K562 (cell line): ENCODE measurements around the gene PRKX. TPM values are rescaled to one million over a fixed set of nuclear protein-coding genes. Genes with fewer than 3 reads are reported as not detected.
"Not testable (repeated sequence)": the region's sequence is repeated elsewhere in the genome, so short reads cannot be mapped to it uniquely, and the experiment has no call there.

ENCODE experiments used
- ATAC-seq: fragments of 200-7000 bp; cut with Tn5 transposase; 3 replicates; pipeline ENCODE4 v1.9.1; 2020; ENCODE audit warnings: moderate library complexity
- BruUV-seq: library from RNA; stranded (reverse); fragments of 400-500 nt; replicated peaks from 2 replicates; lab custom pipeline; 2021; lab: Mats Ljungman, UMichigan
- CTCF ChIA-PET: fragments of 300-600 bp; formaldehyde crosslinking; extraction: SDS; loops from one replicate; lab custom pipeline; 2021; ENCODE audit warnings: low intra/inter-chr PET ratio; lab: Yijun Ruan, JAX
- POLR2A ChIA-PET: fragments of 300-600, 350-650 bp; sonication (Branson Sonifier 250); formaldehyde crosslinking; extraction: SDS; loops from one replicate; lab custom pipeline; 2021; ENCODE audit warnings: antibody characterized with exemption, inconsistent platforms; lab: Yijun Ruan, JAX
- DNase-seq, 4 experiments: peaks; one replicate each; pipeline versions ENCODE4 v3.0.0 to v3.0.0-alpha.2; 2011 to 2018; ENCODE audit warnings: low spot score in 3 of 4, mixed read lengths in 3 of 4; ENCODE audit errors: extremely low read depth in 1 of 4
- FAIRE-seq: peaks from 2 replicates; lab custom pipeline; 2011; peaks lifted over from hg19 to GRCh38; lab: Jason Lieb, UNC
- H2AFZ ChIP-seq: 2 replicates; pipeline ENCODE4 v1.6.0; 2011; ENCODE audit warnings: low read depth, low read length, control low read depth, inconsistent platforms
- H3K27ac ChIP-seq: fragments of 200-600 bp; 3 replicates; pipeline ENCODE4 v1.8.0; 2011; ENCODE audit warnings: low read depth, mild to moderate bottlenecking, control low read depth, inconsistent platforms, low read length, moderate library complexity, mixed read lengths; ENCODE audit errors: extremely low read depth
- H3K27me3 ChIP-seq, 2 experiments: fragments of 300-600 bp in 1 of 2; 2 replicates in 1 of 2; 3 replicates in 1 of 2; pipeline versions ENCODE4 v1.6.0 to v1.8.0; 2011; ENCODE audit warnings: inconsistent platforms in 2 of 2, low read length in 2 of 2, mild to moderate bottlenecking in 1 of 2, mixed read lengths in 1 of 2, moderate library complexity in 1 of 2; ENCODE audit not compliant: control insufficient read depth in 2 of 2, insufficient read depth in 2 of 2
- H3K36me3 ChIP-seq: fragments of 300-600 bp; 3 replicates; pipeline ENCODE4 v1.8.0; 2011; ENCODE audit warnings: mild to moderate bottlenecking, low read length, inconsistent platforms; ENCODE audit not compliant: control insufficient read depth, insufficient read depth
- H3K4me1 ChIP-seq, 2 experiments: fragments of 200-600 bp in 1 of 2; replicated peaks in 1 of 2; 2 replicates in 1 of 2; 3 replicates in 1 of 2; pipeline versions ENCODE4 v1.5.1 to v1.8.0; 2011; ENCODE audit warnings: inconsistent platforms in 2 of 2, low read length in 2 of 2, mild to moderate bottlenecking in 1 of 2, mixed read lengths in 1 of 2, moderate library complexity in 1 of 2; ENCODE audit not compliant: control insufficient read depth in 2 of 2, insufficient read depth in 2 of 2
- H3K4me2 ChIP-seq: 2 replicates; pipeline ENCODE4 v1.6.1; 2011; ENCODE audit warnings: low read length, control low read depth, inconsistent platforms, mixed read lengths; ENCODE audit not compliant: insufficient read depth
- H3K4me3 ChIP-seq: fragments of 200-600 bp; sonication (generic), shearing (Covaris generic); 2 replicates; pipeline ENCODE4 v1.5.1; 2016; ENCODE audit warnings: control low read depth, inconsistent platforms
- H3K79me2 ChIP-seq: fragments of 200-600 bp; 3 replicates; pipeline ENCODE4 v1.8.0; 2011; ENCODE audit warnings: low read length, inconsistent platforms; ENCODE audit not compliant: control insufficient read depth, insufficient read depth
- H3K9ac ChIP-seq, 2 experiments: 2 replicates each; pipeline versions ENCODE4 v1.6.0 to v1.6.1; 2011; ENCODE audit warnings: low read depth in 2 of 2, low read length in 2 of 2, control low read depth in 1 of 2, inconsistent platforms in 1 of 2, mild to moderate bottlenecking in 1 of 2, mixed read lengths in 1 of 2; ENCODE audit not compliant: insufficient read depth in 1 of 2
- H3K9me1 ChIP-seq: one replicate; pipeline ENCODE4 v1.6.0; 2011; ENCODE audit warnings: inconsistent platforms, mild to moderate bottlenecking, low read length, moderate library complexity; ENCODE audit not compliant: control insufficient read depth, insufficient read depth
- H3K9me3 ChIP-seq: replicated peaks from 2 replicates; pipeline ENCODE4 v1.5.1; 2011; ENCODE audit warnings: low read depth, low read length, inconsistent platforms; ENCODE audit not compliant: control insufficient read depth, insufficient read depth
- H4K20me1 ChIP-seq: replicated peaks from 2 replicates; pipeline ENCODE4 v1.6.1; 2011; ENCODE audit warnings: low read length, inconsistent platforms, mixed read lengths; ENCODE audit not compliant: control insufficient read depth, insufficient read depth
- ZNF134 ChIP-seq: fragments of 250-450 bp; sonication (Bioruptor Pico); conservative IDR thresholded peaks from 2 replicates; pipeline ENCODE4 v1.4.0; 2020
- WGBS: fragments of 100-300 bp; shearing (Covaris generic); methylation state at CpG from one replicate; pipeline ENCODE4 v1.1.6; 2016; ENCODE audit warnings: low coverage, mixed read lengths; ENCODE audit not compliant: insufficient coverage; ENCODE audit errors: missing lambda C conversion rate; 5-methylcytosine and 5-hydroxymethylcytosine counted together
- in situ Hi-C: fragments of 300-500 bp; cut with MboI; formaldehyde crosslinking; loops from 4 replicates; pipeline ENCODE4 v1.15.0; 2018; ENCODE audit warnings: inconsistent platforms, mixed read lengths
- intact Hi-C: fragments of 100-400 bp; cut with micrococcal nuclease; formaldehyde crosslinking; loops from 2 replicates; pipeline ENCODE4 v1.14.2; 2022
- polyA plus RNA-seq, 8 experiments: library from polyadenylated mRNA; depleted of rRNA in 4 of 8; stranded (reverse) in 5 of 8; unstranded in 3 of 8; fragments of >200 nt; fragmentation: Nextera tagmentation in 2 of 8; fragmentation: Illumina TruSeq in 1 of 8; extraction: Ambion mirVana in 2 of 8; extraction: Trizol in 1 of 8; gene quantifications; 2 replicates each; pipeline versions ENCODE4 v1.2.1 to v1.2.3, GENCODE V29; 2011 to 2014; ENCODE audit warnings: inconsistent platforms in 1 of 8, missing spikeins in 1 of 8
- small RNA-seq: library from RNA; depleted of rRNA; stranded (forward); fragments of <200 nt; gene quantifications from one replicate; pipeline ENCODE3, GENCODE V24; 2014
- total RNA-seq, 7 experiments: library from RNA; depleted of rRNA in 6 of 7; stranded (reverse); fragments of >200 nt in 6 of 7; fragmentation: Illumina TruSeq in 2 of 7; extraction: Trizol in 2 of 7; gene quantifications; 2 replicates each; pipeline versions ENCODE4 v1.2.1 to v1.2.3, GENCODE V29; 2011 to 2021; ENCODE audit warnings: low replicate concordance in 1 of 7

Gene PRKX
- total and polyA plus RNA-seq, 9 of the 15 experiments (the other 6 are each of a cell fraction or from before 2014, with no cell fraction given), result 3.3 to 29.4 (median 23.7) TPM

DNA sequence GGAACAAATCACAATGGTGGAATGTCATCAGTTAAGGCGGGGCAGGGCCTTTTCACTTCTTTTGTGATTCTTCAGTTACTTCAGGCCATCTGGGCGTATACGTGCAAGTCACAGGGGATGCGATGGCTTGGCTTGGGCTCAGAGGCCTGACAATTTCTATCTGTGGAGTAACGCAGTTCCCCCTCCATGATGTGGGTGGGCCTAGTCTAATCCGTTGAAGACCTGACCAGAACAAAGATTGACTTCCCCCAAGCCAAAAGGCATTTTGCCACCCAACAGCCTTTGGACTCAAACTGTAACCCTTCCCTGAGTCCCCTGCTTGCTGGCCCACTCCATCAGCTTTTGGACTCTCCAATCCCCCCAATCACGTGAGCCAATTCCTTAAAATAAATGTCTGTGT, 153.4 kb downstream of the PRKX start:
- BruUV-seq, H3K36me3 ChIP-seq, H3K4me2 ChIP-seq, H3K4me3 ChIP-seq, H3K9ac ChIP-seq, H4K20me1 ChIP-seq, H3K79me2 ChIP-seq, H3K27ac ChIP-seq, intact Hi-C loops, in situ Hi-C loops, ATAC-seq, POLR2A ChIA-PET, DNase-seq, H2AFZ ChIP-seq, H3K4me1 ChIP-seq, CTCF ChIA-PET, H3K9me1 ChIP-seq, H3K9me3 ChIP-seq, H3K27me3 ChIP-seq, FAIRE-seq: not testable (repeated sequence)
- 0% methylated on average over 5 of the region's 7 CpGs for WGBS
- TF ChIP-seq ZNF134, result peak; percentile 92

Small RNAs within 50 kb of the gene (small RNA-seq; reads per million reads assigned to genes)
- not detected for gene RF00019
- gene RNU6-114P, result not detected
